ENCODE measurements around the gene ZNF784.
A peak's percentile ranks its signal among the peaks of the same experiment; 100 is the strongest.

Gene ZNF784

GRCh38 chr19:55617426-55617825 lies 6.9 kb downstream of the ZNF784 start:
- no peak for DNase-seq

GRCh38 chr19:55616395-55616875 lies 7.9 kb downstream of the ZNF784 start:
- no peak for DNase-seq

DNA sequence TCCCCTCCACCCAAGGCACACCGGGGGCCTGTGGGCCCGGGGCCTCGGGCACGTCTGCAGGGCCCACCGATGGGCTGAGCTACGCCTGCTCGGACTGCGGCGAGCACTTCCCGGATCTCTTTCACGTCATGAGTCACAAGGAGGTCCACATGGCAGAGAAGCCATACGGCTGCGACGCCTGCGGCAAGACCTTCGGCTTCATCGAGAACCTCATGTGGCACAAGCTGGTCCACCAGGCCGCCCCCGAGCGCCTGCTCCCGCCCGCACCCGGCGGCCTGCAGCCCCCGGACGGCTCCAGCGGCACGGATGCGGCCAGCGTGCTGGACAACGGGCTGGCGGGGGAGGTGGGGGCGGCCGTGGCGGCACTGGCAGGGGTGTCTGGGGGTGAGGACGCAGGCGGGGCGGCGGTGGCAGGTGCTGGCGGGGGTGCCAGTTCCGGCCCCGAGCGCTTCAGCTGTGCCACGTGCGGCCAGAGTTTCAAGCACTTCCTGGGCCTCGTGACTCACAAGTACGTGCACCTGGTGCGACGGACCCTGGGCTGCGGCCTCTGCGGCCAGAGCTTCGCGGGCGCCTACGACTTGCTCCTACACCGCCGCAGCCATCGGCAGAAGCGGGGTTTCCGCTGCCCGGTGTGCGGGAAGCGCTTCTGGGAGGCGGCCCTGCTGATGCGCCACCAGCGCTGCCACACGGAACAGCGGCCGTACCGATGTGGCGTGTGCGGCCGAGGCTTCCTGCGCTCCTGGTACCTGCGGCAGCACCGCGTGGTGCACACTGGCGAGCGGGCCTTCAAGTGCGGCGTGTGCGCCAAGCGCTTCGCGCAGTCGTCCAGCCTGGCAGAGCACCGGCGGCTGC lies 8.6 kb downstream of the ZNF784 start:
- DNase-seq, result no peak

- no peak for DNase-seq
Measured at GRCh38 chr19:55614711-55615542, 9.4 kb downstream of the ZNF784 start.

- no peak for DNase-seq
Measured at GRCh38 chr19:55613930-55614710, 10.2 kb downstream of the ZNF784 start.

DNA sequence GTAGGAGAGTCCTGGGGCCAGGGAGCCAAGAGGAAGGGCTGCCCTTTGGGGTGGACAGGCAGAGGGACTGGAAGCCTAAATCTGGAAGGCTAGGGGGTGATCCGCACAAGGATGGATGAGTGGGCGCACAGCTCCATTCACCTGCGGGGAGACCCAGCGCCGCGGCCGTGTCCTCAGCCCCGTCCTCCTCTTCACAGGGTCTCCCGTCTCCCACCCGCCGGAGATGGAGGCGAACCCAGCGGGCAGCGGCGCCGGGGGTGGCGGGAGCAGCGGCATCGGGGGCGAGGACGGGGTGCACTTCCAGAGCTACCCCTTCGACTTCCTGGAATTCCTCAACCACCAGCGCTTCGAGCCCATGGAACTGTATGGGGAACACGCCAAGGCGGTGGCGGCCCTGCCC lies 11.0 kb downstream of the ZNF784 start:
- DNase-seq, result no peak

DNA sequence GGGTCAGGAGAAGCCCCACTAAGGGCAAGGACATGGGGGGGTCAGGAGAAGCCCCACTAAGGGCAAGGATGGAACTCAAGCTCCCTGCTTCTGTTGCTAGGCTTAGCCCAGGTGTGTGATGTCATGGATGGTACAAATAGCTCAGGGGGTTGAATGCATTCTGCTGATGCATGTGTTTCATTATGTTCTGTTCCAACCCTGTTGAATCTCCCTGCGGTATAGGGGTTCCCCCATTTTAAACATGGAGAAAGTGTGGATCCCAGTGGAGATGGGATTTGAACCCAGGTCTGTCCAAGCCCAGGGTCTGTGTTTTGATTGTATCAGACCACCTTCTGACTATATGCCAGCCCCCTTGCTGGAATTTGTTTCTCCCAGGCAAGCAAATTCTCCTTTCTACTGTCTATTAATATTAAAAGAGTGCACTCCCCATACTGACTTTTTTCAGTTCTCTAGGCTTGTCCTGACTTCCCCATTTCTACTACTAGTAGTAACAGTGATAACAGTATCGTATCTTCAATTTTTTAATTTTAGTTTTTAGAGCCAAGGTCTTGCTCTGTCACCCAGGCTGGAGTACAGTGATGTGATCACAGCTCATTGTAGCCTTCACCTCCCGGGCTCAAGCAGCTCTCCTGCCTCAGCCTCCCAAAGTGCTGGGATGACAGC lies 12.3 kb downstream of the ZNF784 start:
- DNase-seq, result no peak

DNA sequence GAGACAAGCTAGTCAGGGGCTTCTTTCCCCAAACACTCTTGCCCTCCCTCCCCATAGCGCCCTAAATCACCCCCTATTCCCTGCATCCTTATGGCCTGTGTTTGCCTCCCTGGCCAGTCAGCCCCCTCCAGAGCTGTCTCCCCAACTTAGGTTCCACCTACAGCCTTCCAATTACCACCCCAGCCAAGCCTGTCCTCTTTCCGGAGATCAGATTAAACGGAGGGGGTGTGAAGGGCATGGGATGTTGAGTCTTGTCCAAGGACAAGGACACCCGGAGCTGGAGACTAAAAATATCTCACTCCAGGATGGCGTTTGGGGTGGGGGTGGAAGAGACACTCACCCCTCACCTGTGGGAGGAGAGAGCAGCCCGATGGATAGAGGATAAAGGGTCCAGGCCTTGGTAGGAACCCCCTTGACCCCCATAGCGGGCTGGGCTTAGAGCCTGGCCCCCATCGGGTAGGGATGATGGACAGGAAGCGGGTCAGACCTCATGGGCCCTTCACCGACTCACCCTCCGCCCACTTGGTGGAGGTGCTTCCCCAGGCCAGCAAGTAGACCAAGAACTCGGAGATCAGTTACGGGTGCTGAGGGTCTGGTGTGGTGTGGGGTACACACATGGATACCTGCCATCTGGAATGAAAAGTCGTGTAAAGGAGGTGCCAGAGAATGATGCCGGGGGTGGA lies 12.9 kb downstream of the ZNF784 start:
- DNase-seq, result no peak

DNA sequence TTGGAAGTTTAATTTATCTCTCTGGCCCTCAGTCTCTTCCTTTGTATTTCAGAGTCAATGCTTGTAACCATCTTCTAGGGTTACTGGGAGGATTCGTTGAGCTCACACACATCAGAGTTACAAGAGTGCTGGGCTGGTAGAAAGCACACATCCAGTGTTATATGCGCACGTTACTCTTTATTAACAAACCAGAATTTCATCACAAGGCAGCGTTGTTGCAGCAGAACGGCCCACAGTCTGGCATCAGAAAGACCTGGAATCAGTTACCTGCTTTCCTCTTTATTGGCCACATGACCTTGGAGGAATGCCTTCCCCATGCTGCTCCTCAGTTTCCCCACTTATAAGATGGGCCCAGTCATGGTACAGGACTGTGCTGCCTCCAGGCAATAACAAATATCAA lies 15.0 kb downstream of the ZNF784 start:
- no peak for DNase-seq

DNA sequence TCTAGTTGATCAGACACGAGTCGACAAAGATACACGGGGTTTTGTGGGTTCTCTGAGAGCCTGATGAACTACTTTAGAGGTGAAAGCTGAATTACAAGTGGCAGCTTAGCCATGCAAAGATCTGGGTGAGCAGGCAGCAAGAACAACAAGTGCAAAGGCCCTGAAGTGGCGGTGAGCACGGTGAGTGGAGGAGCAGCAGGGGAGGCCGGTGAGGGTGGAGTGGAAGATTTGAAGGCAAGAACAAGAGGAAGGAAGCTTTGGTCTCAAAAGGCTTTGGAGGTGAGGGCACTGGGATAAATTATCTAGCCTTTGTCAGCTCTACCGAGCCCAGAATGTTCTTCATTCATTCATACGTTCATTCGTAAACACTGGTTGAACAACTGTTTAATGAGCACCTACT lies 17.5 kb downstream of the ZNF784 start:
- DNase-seq, result no peak

DNA sequence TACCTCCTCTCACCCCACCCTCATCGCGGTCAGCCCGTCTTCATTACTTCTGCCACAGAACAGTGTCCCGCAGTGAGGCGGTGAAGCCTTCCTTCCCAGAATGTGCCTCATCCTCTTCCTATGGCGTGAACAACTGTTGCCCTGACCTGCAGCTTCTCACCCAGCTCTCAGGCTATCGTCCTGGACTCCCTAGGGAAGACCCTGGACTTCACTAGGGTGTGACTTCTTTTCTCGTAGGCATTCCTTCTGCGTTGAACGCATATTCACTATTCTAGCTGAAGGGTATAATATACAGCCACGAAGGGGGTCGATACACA lies 17.9 kb downstream of the ZNF784 start:
- no peak for DNase-seq

GRCh38 chr19:55605637-55606470 lies 18.5 kb downstream of the ZNF784 start, which contains the start of gene ZNF865:
TSS of gene ZNF865 (plus strand) at chr19:55605647. CDS start at chr19:55613619, 7,972 bp downstream.
- DNase-seq, result peak; percentile 84 to 89

GRCh38 chr19:55605207-55605636 lies 19.1 kb downstream of the ZNF784 start:
- peak; percentile 95 to 99 for DNase-seq

- DNase-seq, result no peak
Measured at GRCh38 chr19:55603581-55604292, 20.6 kb downstream of the ZNF784 start.

DNA sequence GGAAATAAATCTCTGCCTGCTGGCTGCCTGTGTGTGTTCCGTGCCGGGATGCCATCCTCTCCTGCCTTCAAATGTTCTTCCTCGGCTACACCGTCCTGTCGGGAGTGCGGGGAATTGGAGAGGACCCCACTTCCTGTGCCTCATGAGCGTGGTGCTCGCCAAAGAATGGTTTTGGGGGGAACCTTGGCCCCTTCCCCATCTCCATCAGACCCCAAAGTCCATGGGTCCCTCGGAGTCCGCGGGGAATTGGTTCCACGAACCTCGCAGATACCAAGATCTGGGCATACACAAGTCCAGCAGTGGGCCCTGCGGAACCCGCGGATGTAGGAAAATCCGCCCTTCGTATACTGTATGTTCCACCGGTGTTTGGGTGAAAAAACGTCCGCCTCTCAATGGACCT lies 21.3 kb downstream of the ZNF784 start:
- DNase-seq, result no peak

GRCh38 chr19:55602104-55603001 lies 22.0 kb downstream of the ZNF784 start:
- no peak for DNase-seq

DNA sequence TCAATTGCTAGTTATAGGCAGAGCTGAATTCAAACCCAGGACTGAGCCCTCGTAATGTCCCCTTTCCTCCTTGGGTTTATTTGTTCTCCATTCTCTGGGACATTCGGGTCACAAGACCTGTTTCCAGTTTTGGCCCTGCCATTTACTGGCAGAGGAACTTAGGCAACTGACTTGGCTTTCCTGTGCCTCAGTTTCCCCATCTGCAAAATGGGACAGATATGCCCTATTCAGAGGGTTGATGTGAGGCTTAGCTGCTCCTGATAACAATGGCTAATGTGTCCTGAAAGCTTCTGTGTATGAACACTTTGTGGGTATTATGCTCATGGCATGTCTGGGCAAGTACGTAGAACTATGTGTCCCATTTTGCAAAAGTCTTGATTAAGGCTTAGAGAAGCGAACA lies 23.3 kb downstream of the ZNF784 start:
- DNase-seq, result no peak

DNA sequence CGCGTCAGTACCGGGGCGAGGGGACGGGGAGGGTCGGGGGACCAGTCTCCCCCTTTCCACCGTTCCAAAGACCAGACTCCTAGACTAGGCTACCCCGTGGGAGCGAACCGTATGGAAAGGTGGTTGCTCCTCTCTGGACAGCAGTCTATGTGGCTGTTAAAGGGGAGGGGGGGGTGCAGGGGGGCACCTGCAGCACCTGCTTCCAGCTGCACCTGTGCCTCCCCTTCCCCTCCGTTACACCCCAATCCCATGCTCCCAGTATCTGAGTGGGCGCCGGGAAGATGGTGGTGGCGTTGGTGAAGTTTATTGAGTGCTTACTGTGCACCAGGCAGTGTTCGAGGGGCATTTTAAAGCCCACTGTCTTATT lies 23.7 kb downstream of the ZNF784 start:
- DNase-seq, result no peak

Data from Kasumi-1 (cell line).